Measurements from ENCODE around the gene JADE1.
A peak's percentile ranks its signal among the peaks of the same experiment; 100 is the strongest.

JADE1 gene

DNA sequence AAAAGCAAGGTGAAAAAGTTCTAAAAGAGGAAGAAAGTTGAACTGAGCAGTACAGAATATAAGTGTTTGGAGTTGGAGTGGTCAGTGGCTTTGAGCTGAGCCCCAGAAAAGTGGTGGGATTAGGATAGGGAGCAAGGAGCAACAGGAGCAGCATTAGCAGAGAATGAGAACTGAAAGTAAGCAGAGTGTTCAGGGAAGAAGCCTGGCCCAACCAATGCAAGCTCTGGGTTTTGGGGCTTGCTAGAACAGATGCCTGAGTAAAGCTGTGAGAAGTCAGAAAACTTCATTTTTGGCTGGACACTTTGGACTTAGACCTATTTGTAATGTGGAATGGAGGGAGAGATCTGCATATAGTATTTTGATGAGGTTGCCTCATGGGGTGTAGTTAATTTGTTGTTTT lies 17.8 kb downstream of the JADE1 start:
- no peak overlapping the region for H3K9ac ChIP-seq (ENCODE audit: low read depth, low read length)
- no peak overlapping the region for H3K27ac ChIP-seq (ENCODE audit: low read depth, low read length)
- peaks cover 30% of the 10 kb centered on the region for H3K36me3 ChIP-seq (ENCODE audit: control insufficient read depth, insufficient read depth, low read length)
- no peak overlapping the region for H3K4me3 ChIP-seq (ENCODE audit: low read depth, low read length)
- no peaks in the 10 kb centered on the region for H3K27me3 ChIP-seq (ENCODE audit: control insufficient read depth, insufficient read depth, low read length)
- H3K4me1 ChIP-seq (ENCODE audit: control insufficient read depth, insufficient read depth, low read length), result peaks cover 91% of the 10 kb centered on the region
- H3K9me3 ChIP-seq (ENCODE audit: control insufficient read depth, insufficient read depth, low read length), result no peaks in the 10 kb centered on the region

DNA sequence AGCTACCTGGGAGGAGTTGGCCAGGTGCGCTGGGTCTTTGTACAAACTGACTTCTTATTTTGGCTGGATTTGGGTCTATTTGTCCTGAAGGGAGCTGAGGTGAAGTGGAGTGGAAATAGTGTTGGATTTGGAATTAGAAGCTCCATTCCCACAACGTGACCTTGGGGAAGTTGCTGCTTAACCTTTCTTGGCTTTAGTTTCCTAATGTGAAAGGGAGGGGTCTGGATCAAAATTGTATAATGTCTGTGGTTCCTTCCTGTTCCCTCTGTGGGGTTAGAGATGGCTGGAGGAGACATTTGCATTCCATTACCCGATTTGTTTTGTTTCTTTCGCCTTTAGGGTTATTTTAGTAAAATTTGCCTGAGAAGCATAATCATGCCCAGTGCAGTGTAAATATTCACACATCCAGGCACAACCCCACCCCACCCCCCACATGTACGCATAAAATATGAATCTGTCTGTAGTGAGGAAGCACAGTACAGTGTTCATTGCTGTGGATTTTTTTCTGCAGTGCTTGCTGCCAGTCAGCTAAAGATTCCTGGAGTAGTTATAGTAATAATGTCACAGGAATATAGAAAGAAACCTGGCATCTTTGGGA lies 21.5 kb downstream of the JADE1 start:
- no peaks in the 10 kb centered on the region for H3K27me3 ChIP-seq (ENCODE audit: control insufficient read depth, insufficient read depth, low read length)
- peaks cover 71% of the 10 kb centered on the region for H3K4me1 ChIP-seq (ENCODE audit: control insufficient read depth, insufficient read depth, low read length)
- peak overlapping the region; percentile 92 for H3K27ac ChIP-seq (ENCODE audit: low read depth, low read length)
- H3K9ac ChIP-seq (ENCODE audit: low read depth, low read length), result no peak overlapping the region; the same call in 1 of the 2 replicates
- peak overlapping the region; percentile 31 for H3K4me3 ChIP-seq (ENCODE audit: low read depth, low read length)
- peaks cover 54% of the 10 kb centered on the region for H3K36me3 ChIP-seq (ENCODE audit: control insufficient read depth, insufficient read depth, low read length)
- no peaks in the 10 kb centered on the region for H3K9me3 ChIP-seq (ENCODE audit: control insufficient read depth, insufficient read depth, low read length)

DNA sequence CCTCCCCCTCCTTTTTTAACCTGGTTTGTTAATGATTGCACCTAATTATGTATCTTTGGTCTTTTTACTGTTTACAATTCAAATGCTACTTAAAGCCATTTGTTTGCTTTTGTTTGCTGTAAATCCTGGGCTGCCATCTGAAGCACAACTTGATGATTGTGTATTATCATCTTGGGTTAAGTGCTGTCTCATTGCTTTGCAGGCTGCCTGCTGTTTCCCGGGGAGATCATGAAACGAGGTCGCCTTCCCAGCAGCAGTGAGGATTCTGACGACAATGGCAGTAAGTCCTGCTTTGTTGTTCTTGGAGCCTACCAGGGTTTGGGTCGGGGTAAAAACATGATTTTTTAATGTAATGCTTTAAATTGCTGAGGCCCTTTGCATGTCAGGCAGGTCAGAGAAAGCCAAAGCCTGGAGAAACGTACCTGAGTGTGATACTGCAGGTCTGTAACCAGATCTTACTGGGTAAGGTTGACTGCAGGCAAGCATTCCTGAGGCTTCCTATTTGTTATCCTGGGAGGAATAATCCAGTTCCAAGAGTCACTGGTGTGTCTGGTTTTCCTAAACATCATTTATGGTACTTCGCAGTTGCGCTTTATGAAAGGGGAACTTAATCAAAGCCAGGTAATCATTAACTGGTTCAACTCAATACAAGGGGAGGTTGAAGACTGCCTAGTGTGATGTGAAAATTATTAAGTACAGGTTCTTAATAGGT lies 22.2 kb downstream of the JADE1 start:
- H3K9me3 ChIP-seq (ENCODE audit: control insufficient read depth, insufficient read depth, low read length), result no peaks in the 10 kb centered on the region
- H3K27ac ChIP-seq (ENCODE audit: low read depth, low read length), result peak overlapping the region; percentile 92
- H3K4me3 ChIP-seq (ENCODE audit: low read depth, low read length), result peak overlapping the region; percentile 31; the same call in 1 of the 2 replicates
- peak overlapping the region; percentile 3; the same call in 1 of the 2 replicates for H3K9ac ChIP-seq (ENCODE audit: low read depth, low read length)
- peaks cover 60% of the 10 kb centered on the region for H3K36me3 ChIP-seq (ENCODE audit: control insufficient read depth, insufficient read depth, low read length)
- no peaks in the 10 kb centered on the region for H3K27me3 ChIP-seq (ENCODE audit: control insufficient read depth, insufficient read depth, low read length)
- H3K4me1 ChIP-seq (ENCODE audit: control insufficient read depth, insufficient read depth, low read length), result peaks cover 65% of the 10 kb centered on the region

DNA sequence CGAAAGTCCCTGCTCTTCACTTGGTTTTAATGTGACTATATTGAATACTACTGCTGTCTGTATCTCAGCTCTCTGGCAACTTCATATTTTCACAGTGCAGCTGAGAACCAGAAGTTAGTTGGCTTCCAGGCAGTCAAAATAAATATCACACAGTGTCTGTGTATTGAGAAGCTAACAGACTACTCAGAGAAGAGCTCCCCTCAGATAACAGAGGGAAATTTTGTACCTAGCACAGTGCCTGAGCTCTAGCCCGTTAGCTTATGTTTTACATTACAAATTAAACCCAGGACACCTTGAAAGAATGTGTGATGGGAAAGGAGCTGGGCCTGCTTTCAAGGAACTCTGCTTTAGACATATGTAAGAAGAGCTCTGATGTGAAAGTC lies 22.7 kb downstream of the JADE1 start:
- Histone ChIP-seq H3K4me1 (ENCODE audit: control insufficient read depth, insufficient read depth, low read length) (peaks cover 60% of the 10 kb centered on the region), H3K4me3 (ENCODE audit: low read depth, low read length) (0 out of 2 replicates have a peak overlapping the region, but pooled peaks have one; percentile 31), H3K27me3 (ENCODE audit: control insufficient read depth, insufficient read depth, low read length) (no peaks in the 10 kb centered on the region), H3K36me3 (ENCODE audit: control insufficient read depth, insufficient read depth, low read length) (peaks cover 65% of the 10 kb centered on the region), H3K27ac (ENCODE audit: low read depth, low read length) (peak overlapping the region; percentile 92), H3K9me3 (ENCODE audit: control insufficient read depth, insufficient read depth, low read length) (no peaks in the 10 kb centered on the region), H3K9ac (ENCODE audit: low read depth, low read length) (peak overlapping the region; percentile 3; the same call in 1 of the 2 replicates)

DNA sequence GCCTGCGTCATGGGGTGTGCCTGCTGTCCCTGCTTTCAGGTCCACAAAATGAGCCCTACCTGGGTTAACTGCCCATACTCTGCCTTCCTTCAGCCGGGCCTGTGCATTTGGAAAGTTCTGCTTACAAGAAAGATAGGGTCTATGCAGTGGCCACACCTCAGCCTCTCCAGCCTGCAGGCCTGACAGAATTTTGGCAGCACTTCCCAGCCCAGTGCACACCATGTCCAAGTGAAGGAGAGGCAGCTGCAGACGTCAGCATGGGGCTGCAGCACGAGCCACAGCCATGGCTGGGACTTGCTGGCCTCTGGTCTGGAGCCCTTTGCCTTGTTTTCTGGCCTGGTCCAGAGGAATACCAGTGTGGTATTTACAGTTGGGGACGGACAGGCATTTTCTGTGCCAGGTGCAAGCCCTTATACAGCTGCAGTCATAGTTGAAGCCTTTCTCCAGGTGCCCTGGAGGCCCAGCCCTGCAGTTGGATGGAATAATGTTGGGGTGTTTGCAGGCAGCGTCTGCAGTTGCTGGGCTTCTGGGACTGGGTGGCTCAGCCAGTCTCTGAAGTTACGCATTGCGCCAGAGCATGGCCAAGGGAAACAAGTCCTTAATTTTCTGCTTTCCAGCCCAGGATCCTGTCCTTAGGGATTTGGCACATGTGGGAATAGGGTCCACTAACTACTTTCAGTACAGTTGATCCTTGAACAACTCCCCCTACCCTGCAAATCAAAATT lies 26.2 kb downstream of the JADE1 start:
- Histone ChIP-seq H3K4me1 (ENCODE audit: control insufficient read depth, insufficient read depth, low read length) (peaks cover 42% of the 10 kb centered on the region), H3K27ac (ENCODE audit: low read depth, low read length) (no peak overlapping the region), H3K27me3 (ENCODE audit: control insufficient read depth, insufficient read depth, low read length) (no peaks in the 10 kb centered on the region), H3K9ac (ENCODE audit: low read depth, low read length) (no peak overlapping the region), H3K9me3 (ENCODE audit: control insufficient read depth, insufficient read depth, low read length) (no peaks in the 10 kb centered on the region), H3K4me3 (ENCODE audit: low read depth, low read length) (no peak overlapping the region), H3K36me3 (ENCODE audit: control insufficient read depth, insufficient read depth, low read length) (peaks cover 91% of the 10 kb centered on the region)

DNA sequence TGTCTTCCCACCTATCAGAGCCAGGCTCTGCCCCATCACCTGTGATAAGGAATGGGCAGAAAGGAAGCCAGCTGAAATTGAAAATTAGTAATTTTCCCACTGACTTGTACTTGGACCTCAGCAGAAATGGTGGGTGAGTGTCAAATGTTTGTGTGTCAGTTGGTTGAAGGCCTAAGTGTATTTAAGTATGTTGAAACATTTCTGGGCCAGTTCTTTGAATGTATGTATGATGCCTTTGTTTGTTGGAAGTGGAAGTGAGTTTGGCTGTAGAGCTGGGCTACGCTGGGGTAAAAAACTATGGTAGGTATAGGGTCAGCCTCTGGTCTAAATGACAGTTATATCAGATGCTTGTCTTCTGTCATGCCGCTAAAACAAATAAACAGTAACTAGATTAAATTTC lies 27.7 kb downstream of the JADE1 start:
- Histone ChIP-seq H3K27ac (ENCODE audit: low read depth, low read length) (no peak overlapping the region), H3K4me3 (ENCODE audit: low read depth, low read length) (no peak overlapping the region), H3K27me3 (ENCODE audit: control insufficient read depth, insufficient read depth, low read length) (no peaks in the 10 kb centered on the region), H3K9ac (ENCODE audit: low read depth, low read length) (no peak overlapping the region), H3K36me3 (ENCODE audit: control insufficient read depth, insufficient read depth, low read length) (peaks cover 98% of the 10 kb centered on the region), H3K9me3 (ENCODE audit: control insufficient read depth, insufficient read depth, low read length) (no peaks in the 10 kb centered on the region), H3K4me1 (ENCODE audit: control insufficient read depth, insufficient read depth, low read length) (peaks cover 38% of the 10 kb centered on the region)

DNA sequence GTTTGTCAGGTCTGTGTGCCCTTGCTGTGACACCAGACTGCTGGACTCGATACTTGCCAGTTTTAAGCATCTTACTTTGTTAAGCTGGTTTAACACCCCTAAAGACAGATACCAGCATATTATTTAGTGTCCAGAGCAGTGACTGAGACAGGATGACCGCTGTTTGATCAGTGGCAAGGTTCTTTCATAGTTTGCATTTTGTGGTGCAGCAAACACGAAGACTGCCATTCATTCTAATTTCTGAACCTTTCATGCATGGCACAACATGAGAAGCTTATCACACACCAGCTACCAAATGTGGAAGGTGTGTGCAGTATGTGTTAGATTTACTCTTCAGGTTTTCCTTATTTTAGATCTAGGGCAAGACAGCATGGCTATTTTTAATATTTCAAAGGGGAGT lies 28.2 kb downstream of the JADE1 start:
- H3K27me3 ChIP-seq (ENCODE audit: control insufficient read depth, insufficient read depth, low read length), result no peaks in the 10 kb centered on the region
- peaks cover 98% of the 10 kb centered on the region for H3K36me3 ChIP-seq (ENCODE audit: control insufficient read depth, insufficient read depth, low read length)
- H3K4me3 ChIP-seq (ENCODE audit: low read depth, low read length), result no peak overlapping the region
- H3K27ac ChIP-seq (ENCODE audit: low read depth, low read length), result no peak overlapping the region
- no peaks in the 10 kb centered on the region for H3K9me3 ChIP-seq (ENCODE audit: control insufficient read depth, insufficient read depth, low read length)
- peaks cover 33% of the 10 kb centered on the region for H3K4me1 ChIP-seq (ENCODE audit: control insufficient read depth, insufficient read depth, low read length)
- H3K9ac ChIP-seq (ENCODE audit: low read depth, low read length), result no peak overlapping the region

DNA sequence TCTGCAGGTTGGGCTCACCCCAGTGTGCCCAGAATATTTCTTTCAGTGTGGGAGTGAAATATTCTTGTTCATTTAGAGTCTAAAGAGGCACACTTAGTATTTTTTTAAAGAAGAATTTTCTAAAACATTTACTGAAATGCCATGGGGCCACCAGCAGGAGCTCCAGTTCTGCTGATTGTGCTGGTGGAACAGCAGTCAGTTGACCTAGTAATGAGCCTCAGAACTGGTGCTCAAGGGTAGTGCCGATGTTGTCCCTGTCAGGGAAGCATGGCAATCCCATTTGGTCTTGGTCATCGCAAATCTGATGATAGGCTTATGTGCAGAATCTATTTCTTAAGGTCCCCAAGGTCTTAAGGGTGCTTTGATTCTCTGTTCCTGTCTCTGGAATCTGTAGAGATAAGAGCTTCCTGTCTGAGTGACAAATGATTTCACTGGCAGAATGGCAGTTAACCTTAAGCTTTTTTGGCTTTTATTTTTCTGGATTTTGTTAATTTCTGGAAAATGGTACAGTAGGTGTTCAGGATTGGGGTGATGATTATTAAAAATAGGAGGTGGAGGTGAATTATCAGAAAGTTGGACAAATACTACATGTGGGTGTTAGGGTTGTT lies 31.3 kb downstream of the JADE1 start:
- no peak overlapping the region for H3K4me3 ChIP-seq (ENCODE audit: low read depth, low read length)
- H3K9me3 ChIP-seq (ENCODE audit: control insufficient read depth, insufficient read depth, low read length), result no peaks in the 10 kb centered on the region
- H3K36me3 ChIP-seq (ENCODE audit: control insufficient read depth, insufficient read depth, low read length), result peaks cover 100% of the 10 kb centered on the region
- H3K4me1 ChIP-seq (ENCODE audit: control insufficient read depth, insufficient read depth, low read length), result peaks cover 26% of the 10 kb centered on the region
- no peak overlapping the region for H3K9ac ChIP-seq (ENCODE audit: low read depth, low read length)
- H3K27me3 ChIP-seq (ENCODE audit: control insufficient read depth, insufficient read depth, low read length), result no peaks in the 10 kb centered on the region
- no peak overlapping the region for H3K27ac ChIP-seq (ENCODE audit: low read depth, low read length)

DNA sequence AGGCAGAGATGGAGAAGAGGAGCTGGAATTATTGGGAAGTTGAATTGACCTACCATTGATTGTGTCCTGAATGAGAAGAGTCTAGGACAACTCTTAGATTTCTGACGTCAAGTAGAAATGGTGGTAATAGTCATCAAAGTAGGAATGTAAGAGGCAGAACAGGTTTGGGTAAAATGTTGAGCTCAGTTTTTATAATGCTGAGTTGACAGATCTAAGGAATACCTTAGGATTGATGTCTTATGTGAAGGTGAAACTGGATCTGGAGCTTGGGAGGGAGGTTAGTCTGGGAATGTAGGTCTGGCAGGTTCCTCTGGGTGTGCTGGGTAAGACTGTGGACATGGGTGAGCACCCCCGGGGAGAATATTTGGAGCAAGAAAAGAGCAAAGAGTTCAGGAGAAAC lies 31.9 kb downstream of the JADE1 start:
- H3K4me1 ChIP-seq (ENCODE audit: control insufficient read depth, insufficient read depth, low read length), result peaks cover 25% of the 10 kb centered on the region
- peaks cover 100% of the 10 kb centered on the region for H3K36me3 ChIP-seq (ENCODE audit: control insufficient read depth, insufficient read depth, low read length)

DNA sequence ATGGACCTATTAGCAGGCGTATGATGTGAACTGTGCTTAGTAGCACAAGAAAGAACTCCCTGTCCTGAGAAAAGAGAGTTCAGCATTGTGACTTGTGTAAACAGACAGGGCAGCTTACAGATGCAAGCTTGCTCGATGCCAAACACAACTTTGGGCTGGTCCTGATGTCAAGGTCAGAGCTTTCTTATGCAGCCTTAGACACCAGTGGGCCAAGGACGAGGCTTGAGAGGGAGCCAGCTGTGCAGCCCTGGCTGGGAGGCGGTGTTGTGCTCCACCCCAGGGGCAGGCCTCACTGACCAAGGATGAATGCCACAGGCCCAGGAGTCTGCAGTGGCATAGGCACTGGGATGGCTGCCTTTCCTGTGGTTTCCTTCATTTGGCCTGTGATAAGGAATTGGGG lies 35.4 kb downstream of the JADE1 start:
- no peak overlapping the region for H3K4me3 ChIP-seq (ENCODE audit: low read depth, low read length)
- no peak overlapping the region for H3K27ac ChIP-seq (ENCODE audit: low read depth, low read length)
- peaks cover 100% of the 10 kb centered on the region for H3K36me3 ChIP-seq (ENCODE audit: control insufficient read depth, insufficient read depth, low read length)
- peaks cover 12% of the 10 kb centered on the region for H3K4me1 ChIP-seq (ENCODE audit: control insufficient read depth, insufficient read depth, low read length)
- no peak overlapping the region for H3K9ac ChIP-seq (ENCODE audit: low read depth, low read length)
- H3K9me3 ChIP-seq (ENCODE audit: control insufficient read depth, insufficient read depth, low read length), result no peaks in the 10 kb centered on the region
- no peaks in the 10 kb centered on the region for H3K27me3 ChIP-seq (ENCODE audit: control insufficient read depth, insufficient read depth, low read length)

More for the DNA sequence above, 31.9 kb downstream of the JADE1 start:
- H3K27me3 ChIP-seq (ENCODE audit: control insufficient read depth, insufficient read depth, low read length), result no peaks in the 10 kb centered on the region
- no peak overlapping the region for H3K27ac ChIP-seq (ENCODE audit: low read depth, low read length)
- no peak overlapping the region for H3K9ac ChIP-seq (ENCODE audit: low read depth, low read length)
- no peaks in the 10 kb centered on the region for H3K9me3 ChIP-seq (ENCODE audit: control insufficient read depth, insufficient read depth, low read length)
- H3K4me3 ChIP-seq (ENCODE audit: low read depth, low read length), result no peak overlapping the region
